A375 (cell line): ENCODE results near the gene KIAA1671. TPM values are rescaled to one million over a fixed set of nuclear protein-coding genes. Genes with fewer than 3 reads are reported as not detected.

Source experiments
- small RNA-seq: library from RNA; depleted of rRNA; stranded (forward); fragments of <200 nt; gene quantifications from one replicate; pipeline ENCODE3, GENCODE V24; 2014
- total RNA-seq: library from RNA; depleted of rRNA; stranded (reverse); fragments of >200 nt; shearing (Covaris generic); gene quantifications from 2 replicates; pipeline ENCODE4 v1.2.3, GENCODE V29; 2014; rRNA removed

KIAA1671 gene
- total RNA-seq: 8.1 and 8.4 TPM in 2 replicates

GRCh38 chr22:24951942-24952836 is at the start of gene KIAA1671:
KIAA1671 (plus strand) TSS chr22:24952716; CDS start chr22:25028000, 75,284 bp downstream.

GRCh38 chr22:25199731-25200520 is 247.4 kb downstream of the KIAA1671 start, which contains the start of gene CRYBB3:
CRYBB3 (plus strand) TSS chr22:25199858; CDS start chr22:25201397, 1,539 bp downstream.

GRCh38 chr22:25219211-25219689 is 266.7 kb downstream of the KIAA1671 start, which contains the start of gene CRYBB2:
CRYBB2 (plus strand) TSS chr22:25219639; CDS start chr22:25221430, 1,791 bp downstream.

Small RNA genes within 50 kb of the gene (small RNA-seq; reads per million reads assigned to genes)
- not detected for gene Z99916.2

Other genes with a start within 250 kb of the KIAA1671 start
- gene PIWIL3, start 178.0 kb upstream of the KIAA1671 start, total RNA-seq: not detected in 2 replicates
- gene SGSM1, start 146.5 kb upstream of the KIAA1671 start, total RNA-seq: not detected in 2 replicates
- gene LHFPL7, start 6.0 kb upstream of the KIAA1671 start, total RNA-seq: not detected in 2 replicates
- gene CRYBB3, start 247.1 kb downstream of the KIAA1671 start, total RNA-seq: 1.1 TPM in 1 of 2 replicates, not detected in the other